GM12873 (cell line): ENCODE data around the gene ACP4.
A peak's percentile ranks its signal among the peaks of the same experiment; 100 is the strongest.

Experiments
- CTCF ChIP-seq: IDR thresholded peaks from 2 replicates; pipeline ENCODE4 v1.5.1; 2012; ENCODE audit warnings: low read depth, mild to moderate bottlenecking, moderate library complexity, low read length, control low read depth; ENCODE audit not compliant: insufficient read depth; ENCODE audit errors: missing control alignments

Gene ACP4

GRCh38 chr19:50790922-50791467, 780 bp downstream of the ACP4 start:
- TF ChIP-seq CTCF, result no peak

- no peak for TF ChIP-seq CTCF
Observed at GRCh38 chr19:50791594-50792271, 1.5 kb downstream of the ACP4 start.

DNA sequence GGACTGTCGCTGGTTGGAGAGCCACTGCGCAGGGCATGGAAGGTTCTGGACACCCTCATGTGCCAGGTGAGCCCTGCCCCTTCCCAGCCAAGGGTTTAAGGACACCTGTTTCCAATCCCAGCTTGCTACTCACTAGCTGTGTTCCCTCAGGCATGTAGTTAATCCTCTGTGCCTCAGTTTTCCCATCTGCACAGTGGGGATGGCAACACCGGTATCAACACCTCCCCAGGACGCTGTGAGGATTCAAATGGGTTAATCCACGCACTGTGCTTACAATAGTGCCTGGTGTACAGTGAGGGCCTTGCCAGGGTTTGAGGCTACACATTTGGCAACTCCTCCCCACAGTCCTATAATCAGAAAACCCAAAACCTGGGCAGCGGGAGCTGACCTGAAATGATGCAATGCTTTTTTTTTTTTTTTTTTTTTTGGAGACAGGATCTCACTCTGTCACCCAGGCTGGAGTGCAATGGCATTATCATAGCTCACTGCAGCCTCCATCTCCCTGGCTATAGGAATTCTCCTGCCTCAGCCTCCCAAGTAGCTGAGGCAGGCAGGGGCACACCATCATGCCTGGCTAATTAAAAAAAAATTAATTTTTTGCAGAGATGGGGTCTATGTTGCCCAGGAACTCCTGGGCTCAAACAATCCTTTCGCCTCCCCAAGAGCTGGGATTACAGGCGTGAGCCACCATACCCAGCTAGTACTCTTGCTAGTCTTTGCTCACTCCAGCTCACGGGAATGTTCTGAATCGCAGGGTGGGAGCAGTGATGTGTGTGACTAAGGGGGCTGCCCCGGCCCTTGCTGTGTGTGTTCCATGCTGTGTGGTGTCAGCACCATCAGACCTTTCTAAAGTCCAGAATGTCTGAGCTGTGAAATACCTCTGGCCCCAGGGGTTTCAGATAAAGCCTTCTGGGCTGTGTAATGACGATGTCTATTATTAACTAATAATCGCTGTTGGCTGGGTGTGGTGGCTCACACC, 2.3 kb downstream of the ACP4 start:
- no peak for TF ChIP-seq CTCF

- TF ChIP-seq CTCF, result no peak
Observed at GRCh38 chr19:50793558-50794065, 3.4 kb downstream of the ACP4 start.

DNA sequence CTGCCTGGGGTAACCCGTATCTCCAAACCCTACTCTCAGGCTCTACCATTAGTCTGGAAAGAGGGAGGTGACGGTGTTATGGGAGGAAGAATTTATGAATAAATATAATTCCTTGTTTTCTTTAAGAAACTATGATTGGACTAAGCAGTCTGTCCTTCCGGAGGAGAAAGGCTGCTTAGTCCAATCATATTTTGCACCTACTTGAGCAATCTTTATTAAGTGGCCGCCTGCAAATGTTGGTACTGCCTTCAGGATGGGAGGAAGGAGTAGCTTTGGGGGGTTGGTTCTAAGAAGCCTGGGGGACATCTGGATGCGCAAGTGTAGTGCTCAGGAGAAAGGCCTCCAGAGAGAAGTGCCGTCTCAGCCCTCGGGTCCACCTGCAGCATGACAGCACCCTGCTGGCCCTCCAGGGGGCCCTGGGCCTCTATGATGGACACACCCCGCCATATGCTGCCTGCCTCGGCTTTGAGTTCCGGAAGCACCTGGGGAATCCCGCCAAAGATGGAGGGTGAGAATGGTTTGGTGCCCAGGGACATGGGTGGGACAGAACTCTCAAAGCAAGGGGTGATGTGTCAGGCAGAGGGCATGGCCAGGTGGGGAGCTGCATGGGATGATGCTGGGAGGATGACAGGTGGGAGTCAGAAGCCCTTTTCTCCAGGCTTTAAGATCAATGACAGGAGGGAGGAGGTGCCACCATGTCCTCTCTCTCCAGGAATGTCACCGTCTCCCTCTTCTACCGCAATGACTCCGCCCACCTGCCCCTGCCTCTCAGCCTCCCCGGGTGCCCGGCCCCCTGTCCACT, 4.1 kb downstream of the ACP4 start:
- TF ChIP-seq CTCF, result peak; percentile 41

DNA sequence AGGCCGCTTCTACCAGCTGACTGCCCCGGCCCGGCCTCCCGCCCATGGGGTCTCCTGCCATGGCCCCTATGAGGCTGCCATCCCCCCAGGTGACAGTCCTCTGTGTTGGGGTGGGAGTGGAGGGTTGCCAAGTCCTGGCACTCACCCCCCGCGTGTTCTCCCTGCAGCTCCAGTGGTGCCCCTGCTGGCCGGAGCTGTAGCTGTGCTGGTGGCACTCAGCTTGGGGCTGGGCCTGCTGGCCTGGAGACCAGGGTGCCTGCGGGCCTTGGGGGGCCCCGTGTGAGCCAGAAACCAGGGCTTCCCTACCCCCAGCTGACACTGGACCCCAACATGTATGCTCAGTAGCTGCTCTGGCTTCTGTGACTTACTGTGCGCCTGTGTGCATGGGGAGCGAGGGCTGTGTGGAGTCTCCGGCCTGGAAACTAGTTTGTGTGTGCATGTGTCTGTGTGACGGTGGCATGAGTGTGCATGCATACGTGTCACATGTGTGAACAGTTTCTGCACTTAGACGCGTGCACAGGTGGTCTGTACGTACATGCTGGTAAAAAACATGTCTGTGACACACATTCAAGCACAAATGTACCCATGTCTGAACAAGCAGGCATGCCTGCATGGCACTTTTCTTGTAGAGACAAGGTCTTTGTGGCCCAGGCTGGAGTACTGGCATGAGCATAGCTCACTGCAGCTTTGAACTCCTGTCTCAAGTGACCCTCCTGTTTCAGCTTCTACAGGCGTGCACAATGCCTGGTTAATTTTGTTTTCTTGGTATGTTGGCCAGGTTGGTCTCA, 4.9 kb downstream of the ACP4 start:
- TF ChIP-seq CTCF, result peak; percentile 42
